ENCODE measurements around the gene GABRA5. TPM values are rescaled to one million over a fixed set of nuclear protein-coding genes. Genes with fewer than 3 reads are reported as not detected.

Gene GABRA5
- total and polyA plus RNA-seq, 10 of the 15 experiments (the other 5 are each of a cell fraction or from before 2014, with no cell fraction given), result 0.10 TPM; not detected in 9

- ChIA-PET POLR2A (no interaction called here), CTCF (interaction anchor here (0.6 to 1.3 kb wide), 4 partner anchors 467 to 1234 kb away, joined by 3 to 6 read pairs (median 4); no protein-coding TSS in a partner anchor), SMC1A (ENCODE audit: uncharacterized antibody, unreplicated experiment) (no interaction called here), RAD21 (ENCODE audit: unreplicated experiment) (interaction anchor here (1.0 kb wide), 1 partner anchor 1235 kb away, joined by 5 read pairs; no protein-coding TSS in a partner anchor)
- no TSS peak for BruUV-seq (replicated peaks)
- no peak overlapping the region for H3K9ac ChIP-seq (ENCODE audit: control insufficient read depth, insufficient read depth, low read length)
- H3K4me2 ChIP-seq (ENCODE audit: control insufficient read depth, insufficient read depth), result no peak overlapping the region
- H2AFZ ChIP-seq (ENCODE audit: control insufficient read depth, low read depth, low read length), result no peak overlapping the region
- 25% methylated on average over 37 of the region's 37 CpGs for WGBS (ENCODE audit: insufficient coverage, insufficient replicate concordance, low lambda C conversion rate, missing lambda C conversion rate)
- H3K4me3 ChIP-seq, result no peak overlapping the region
- no peaks in the 10 kb centered on the region for H3K4me1 ChIP-seq (ENCODE audit: control insufficient read depth, insufficient read depth, low read length)
- FAIRE-seq (no peak), ATAC-seq (peak; percentile 61), DNase-seq (ENCODE audit: low read depth, low spot score) (no peak)
- H3K79me2 ChIP-seq (ENCODE audit: control insufficient read depth, insufficient read depth, low read length), result no peaks in the 10 kb centered on the region
- H4K20me1 ChIP-seq (ENCODE audit: control insufficient read depth, insufficient read depth), result no peaks in the 10 kb centered on the region
- in situ Hi-C loops (cut with MboI) (loop anchor here (5.0 kb wide), 1 partner anchor 1231 kb away; no protein-coding TSS in a partner anchor), intact Hi-C loops (cut with micrococcal nuclease; ENCODE audit: unreplicated experiment) (loop anchor here (5.0 kb wide), 1 partner anchor 126 kb away; no protein-coding TSS in a partner anchor)
- H3K27me3 ChIP-seq (replicated peaks in 1 of 2; ENCODE audit: control insufficient read depth in 2 of 2, insufficient read depth in 2 of 2, low read length in 1 of 2), result no peaks in the 10 kb centered on the region
- no peaks in the 10 kb centered on the region; the same call in 2 of the 3 replicates for H3K9me3 ChIP-seq (replicated peaks; ENCODE audit: control insufficient read depth, insufficient read depth, low read length)
- no peak overlapping the region for H3K27ac ChIP-seq (ENCODE audit: control insufficient read depth, insufficient read depth)
- H3K36me3 ChIP-seq (ENCODE audit: control insufficient read depth in 2 of 2, insufficient read depth in 2 of 2, low read length in 1 of 2), result no peaks in the 10 kb centered on the region
- no peak for TF ChIP-seq BCL11A (IDR thresholded peaks at IDR 0.05; ENCODE audit: low read depth, low read length)
- TF ChIP-seq SKIL (IDR thresholded peaks at IDR 0.05; ENCODE audit: low read depth, poor library complexity, severe bottlenecking), result no peak
- no peak for TF ChIP-seq RUNX3 (IDR thresholded peaks at IDR 0.05; ENCODE audit: low read length)
- no peak for TF ChIP-seq CHD4 (IDR thresholded peaks at IDR 0.05)
- TF ChIP-seq TCF7 (IDR thresholded peaks at IDR 0.05; ENCODE audit: borderline replicate concordance), result no peak
- TF ChIP-seq TARDBP (IDR thresholded peaks at IDR 0.05; ENCODE audit: borderline replicate concordance), result no peak
- no peak for TF ChIP-seq ZBTB33 (IDR thresholded peaks at IDR 0.05)
- no peak for TF ChIP-seq RELA (IDR thresholded peaks at IDR 0.05; ENCODE audit: borderline replicate concordance, partially characterized antibody)
- TF ChIP-seq ATF3 (IDR thresholded peaks at IDR 0.05; ENCODE audit: borderline replicate concordance, extremely low read depth, low read depth, low read length), result no peak
- TF ChIP-seq PBX3 (IDR thresholded peaks at IDR 0.05; ENCODE audit: insufficient replicate concordance, low read depth, low read length), result peak; percentile 48
- no peak for TF ChIP-seq BHLHE40 (IDR thresholded peaks at IDR 0.05; ENCODE audit: borderline replicate concordance in 1 of 2, low read depth in 2 of 2, low read length in 1 of 2)
- no peak for TF ChIP-seq NR2C2 (IDR thresholded peaks at IDR 0.05; ENCODE audit: borderline replicate concordance, control insufficient read depth, insufficient read length, low read depth)
- no peak for TF ChIP-seq ZSCAN29 (IDR thresholded peaks at IDR 0.05)
- TF ChIP-seq NRF1 (conservative IDR thresholded peaks at IDR 0.05; ENCODE audit: low read depth, low read length), result no peak
- TF ChIP-seq CTCF (IDR thresholded peaks at IDR 0.05 in 2 of 3, conservative IDR thresholded peaks at IDR 0.05 in 1 of 3; ENCODE audit: control insufficient read depth in 2 of 3, extremely low read depth in 1 of 3, insufficient read depth in 1 of 3, low read depth in 3 of 3, low read length in 3 of 3), result peak; percentile 35 to 59 (median 37); a peak in 5 of 6 replicates
Measured at GRCh38 chr15:26891448-26892181, 24.8 kb downstream of the GABRA5 start.

Data from GM12878 (cell line).